PC-9 (cell line): ENCODE data around the gene CAMTA1.
"Not testable (repeated sequence)": the region's sequence is repeated elsewhere in the genome, so short reads cannot be mapped to it uniquely, and the experiment has no call there.

Experiments
- EZH2 ChIP-seq: fragments of 200-600 bp; sonication (generic); IDR thresholded peaks from 2 replicates; pipeline ENCODE4 v1.8.0; 2017; ENCODE audit warnings: antibody characterized with exemption, low read depth
- TF ChIP-seq, protein P1 (sequence below): fragments of 200-600 bp; sonication (generic); conservative IDR thresholded peaks from 2 replicates; pipeline ENCODE4 v1.6.1; 2017; ENCODE audit warnings: mixed run types, antibody characterized with exemption, mild to moderate bottlenecking, moderate library complexity

DNA sequence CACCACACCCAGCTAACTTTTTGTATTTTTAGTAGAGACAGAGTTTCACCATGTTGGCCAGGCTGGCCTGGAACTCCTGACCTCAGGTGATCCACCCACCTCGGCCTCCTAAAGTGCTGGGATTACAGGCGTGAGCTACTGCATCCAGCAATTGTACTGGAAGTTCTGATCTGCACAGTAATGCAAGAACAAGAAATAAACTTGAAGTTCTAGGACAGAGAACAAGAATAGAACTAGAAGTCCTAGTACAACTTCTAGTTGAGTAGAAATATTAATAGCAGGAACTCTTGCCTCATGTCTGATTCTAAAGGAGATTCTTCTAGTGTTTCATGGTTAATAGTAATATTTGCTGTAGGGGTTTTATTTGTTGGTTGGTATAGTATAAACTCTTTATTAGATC lies 383.3 kb downstream of the CAMTA1 start:
- TF ChIP-seq EZH2: not testable (repeated sequence)
- TF ChIP-seq, protein P1, sequence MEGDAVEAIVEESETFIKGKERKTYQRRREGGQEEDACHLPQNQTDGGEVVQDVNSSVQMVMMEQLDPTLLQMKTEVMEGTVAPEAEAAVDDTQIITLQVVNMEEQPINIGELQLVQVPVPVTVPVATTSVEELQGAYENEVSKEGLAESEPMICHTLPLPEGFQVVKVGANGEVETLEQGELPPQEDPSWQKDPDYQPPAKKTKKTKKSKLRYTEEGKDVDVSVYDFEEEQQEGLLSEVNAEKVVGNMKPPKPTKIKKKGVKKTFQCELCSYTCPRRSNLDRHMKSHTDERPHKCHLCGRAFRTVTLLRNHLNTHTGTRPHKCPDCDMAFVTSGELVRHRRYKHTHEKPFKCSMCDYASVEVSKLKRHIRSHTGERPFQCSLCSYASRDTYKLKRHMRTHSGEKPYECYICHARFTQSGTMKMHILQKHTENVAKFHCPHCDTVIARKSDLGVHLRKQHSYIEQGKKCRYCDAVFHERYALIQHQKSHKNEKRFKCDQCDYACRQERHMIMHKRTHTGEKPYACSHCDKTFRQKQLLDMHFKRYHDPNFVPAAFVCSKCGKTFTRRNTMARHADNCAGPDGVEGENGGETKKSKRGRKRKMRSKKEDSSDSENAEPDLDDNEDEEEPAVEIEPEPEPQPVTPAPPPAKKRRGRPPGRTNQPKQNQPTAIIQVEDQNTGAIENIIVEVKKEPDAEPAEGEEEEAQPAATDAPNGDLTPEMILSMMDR: not testable (repeated sequence)
